Measurements from ENCODE around the gene FCER2. TPM values are rescaled to one million over a fixed set of nuclear protein-coding genes. Genes with fewer than 3 reads are reported as not detected.
"Not testable (repeated sequence)": the region's sequence is repeated elsewhere in the genome, so short reads cannot be mapped to it uniquely, and the experiment has no call there.

The FCER2 gene
- not detected in 3 replicates for total RNA-seq

GRCh38 chr19:7701654-7702457 lies at the start of gene FCER2:
Gene FCER2, minus strand, starts transcription at chr19:7702131. Its CDS starts 2,371 bp downstream, at chr19:7699760.
- no peak for DNase-seq (ENCODE audit: low spot score in 2 of 2, unreplicated experiment in 2 of 2)
- H3K36me3 Mint-ChIP-seq: no peaks in the 10 kb centered on the region
- H3K4me1 Mint-ChIP-seq: no peaks in the 10 kb centered on the region
- TF ChIP-seq CTCF (IDR thresholded peaks at IDR 0.05; ENCODE audit: unreplicated experiment): no peak
- peaks cover 55% of the 10 kb centered on the region for H3K27me3 Mint-ChIP-seq (ENCODE audit: low read depth)
- no peak within 1 kb of the TSS for H3K27ac Mint-ChIP-seq
- no peak within 1 kb of the TSS for H3K4me3 Mint-ChIP-seq
- H3K9me3 Mint-ChIP-seq: no peaks in the 10 kb centered on the region

GRCh38 chr19:7751157-7751783 lies 49.3 kb upstream of the FCER2 start:
- Mint-ChIP-seq H3K9me3 (peaks cover 29% of the 10 kb centered on the region), H3K27me3 (ENCODE audit: low read depth) (peaks cover 7% of the 10 kb centered on the region), H3K4me3 (no peak overlapping the region), H3K27ac (no peak overlapping the region), H3K4me1 (no peaks in the 10 kb centered on the region), H3K36me3 (peaks cover 2% of the 10 kb centered on the region)
- no peak for TF ChIP-seq CTCF (IDR thresholded peaks at IDR 0.05; ENCODE audit: unreplicated experiment)
- DNase-seq (ENCODE audit: low spot score in 2 of 2, unreplicated experiment in 2 of 2): no peak

GRCh38 chr19:7748756-7749155 lies 46.8 kb upstream of the FCER2 start:
- H3K27me3 Mint-ChIP-seq (ENCODE audit: low read depth): peaks cover 27% of the 10 kb centered on the region
- H3K27ac Mint-ChIP-seq: no peak overlapping the region
- no peak overlapping the region for H3K4me3 Mint-ChIP-seq
- H3K4me1 Mint-ChIP-seq: no peaks in the 10 kb centered on the region
- no peaks in the 10 kb centered on the region for H3K36me3 Mint-ChIP-seq
- TF ChIP-seq CTCF (IDR thresholded peaks at IDR 0.05; ENCODE audit: unreplicated experiment): no peak
- DNase-seq (ENCODE audit: low spot score in 2 of 2, unreplicated experiment in 2 of 2): no peak
- peaks cover 9% of the 10 kb centered on the region for H3K9me3 Mint-ChIP-seq

GRCh38 chr19:7748171-7748570 lies 46.2 kb upstream of the FCER2 start:
- no peak for DNase-seq (ENCODE audit: low spot score in 2 of 2, unreplicated experiment in 2 of 2)
- Mint-ChIP-seq H3K27me3 (ENCODE audit: low read depth) (peaks cover 32% of the 10 kb centered on the region), H3K36me3 (no peaks in the 10 kb centered on the region), H3K27ac (no peak overlapping the region), H3K4me3 (no peak overlapping the region), H3K9me3 (peaks cover 7% of the 10 kb centered on the region), H3K4me1 (no peaks in the 10 kb centered on the region)
- no peak for TF ChIP-seq CTCF (IDR thresholded peaks at IDR 0.05; ENCODE audit: unreplicated experiment)

- Mint-ChIP-seq H3K4me1 (no peaks in the 10 kb centered on the region), H3K36me3 (no peaks in the 10 kb centered on the region)
Observed at GRCh38 chr19:7746903-7747884, 45.3 kb upstream of the FCER2 start, which contains the start of gene CD209. Gene CD209, minus strand, starts transcription at chr19:7747534. Its CDS starts 23 bp downstream, at chr19:7747511.

GRCh38 chr19:7746306-7746705 lies 44.4 kb upstream of the FCER2 start:
- H3K4me1 Mint-ChIP-seq; H3K4me3 Mint-ChIP-seq; DNase-seq (ENCODE audit: low spot score in 2 of 2, unreplicated experiment in 2 of 2); H3K9me3 Mint-ChIP-seq; H3K27ac Mint-ChIP-seq; H3K36me3 Mint-ChIP-seq: not testable (repeated sequence)
- H3K27me3 Mint-ChIP-seq (ENCODE audit: low read depth): peaks cover 42% of the 10 kb centered on the region

More at GRCh38 chr19:7746903-7747884, 45.3 kb upstream of the FCER2 start, which contains the start of gene CD209:
- Mint-ChIP-seq H3K27me3 (ENCODE audit: low read depth) (peaks cover 36% of the 10 kb centered on the region), H3K27ac (no peak within 1 kb of the TSS), H3K4me3 (no peak within 1 kb of the TSS), H3K9me3 (peaks cover 6% of the 10 kb centered on the region)
- TF ChIP-seq CTCF (IDR thresholded peaks at IDR 0.05; ENCODE audit: unreplicated experiment): no peak
- DNase-seq (ENCODE audit: low spot score in 2 of 2, unreplicated experiment in 2 of 2): no peak
